Breast epithelium (tissue), 3 donors: ENCODE data around the gene SPP2.

Source experiments
- POLR2A ChIP-seq: fragments of 450-650 bp; IDR thresholded peaks from one replicate; pipeline ENCODE4 v1.6.1; 2016; ENCODE audit warnings: antibody characterized with exemption, mild to moderate bottlenecking, moderate library complexity
- TF ChIP-seq, protein P1 (sequence below), 3 donors: fragments of 450-650 bp; IDR thresholded peaks; one replicate each; pipeline ENCODE4 v1.5.1; 2016 to 2017; ENCODE audit warnings: antibody characterized with exemption in 3 of 3, mild to moderate bottlenecking in 3 of 3, moderate library complexity in 3 of 3

DNA sequence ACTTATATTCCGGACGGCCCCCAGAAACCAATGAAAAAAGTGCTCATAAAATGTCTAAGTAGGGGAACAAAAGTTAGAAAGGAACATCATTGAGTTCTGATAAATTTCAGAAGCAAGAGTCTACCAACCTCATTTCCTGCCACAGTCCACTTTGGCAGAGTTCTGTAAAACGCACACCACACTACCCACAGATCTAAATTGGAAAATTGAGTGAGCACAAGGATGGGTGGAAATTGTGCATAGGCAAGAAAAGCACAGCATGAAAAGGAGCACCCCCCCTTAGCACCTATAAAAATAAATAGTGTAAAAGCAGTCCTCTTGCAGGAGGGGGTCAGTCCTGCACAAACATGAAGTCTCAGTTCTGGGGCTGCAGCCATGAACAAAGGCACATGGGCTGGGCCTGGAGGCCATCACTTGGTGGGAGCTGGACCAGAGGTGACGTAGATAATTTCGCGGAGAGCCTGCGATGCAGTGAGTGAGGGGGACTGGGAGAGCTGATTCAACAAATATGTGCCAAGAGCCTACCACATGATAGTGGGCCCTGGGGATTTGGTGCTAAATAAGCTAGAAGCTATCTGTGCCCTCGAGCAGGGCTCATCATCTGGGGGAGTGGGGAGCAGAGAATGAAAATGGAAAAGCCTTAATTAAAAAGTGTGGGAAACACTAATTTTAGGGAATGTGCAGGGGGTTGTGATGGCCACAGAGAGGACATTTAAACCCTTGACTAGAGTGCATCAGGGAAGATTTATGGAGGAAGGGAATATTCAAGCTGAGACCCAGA, 48.9 kb upstream of the SPP2 start:
- TF ChIP-seq, protein P1, sequence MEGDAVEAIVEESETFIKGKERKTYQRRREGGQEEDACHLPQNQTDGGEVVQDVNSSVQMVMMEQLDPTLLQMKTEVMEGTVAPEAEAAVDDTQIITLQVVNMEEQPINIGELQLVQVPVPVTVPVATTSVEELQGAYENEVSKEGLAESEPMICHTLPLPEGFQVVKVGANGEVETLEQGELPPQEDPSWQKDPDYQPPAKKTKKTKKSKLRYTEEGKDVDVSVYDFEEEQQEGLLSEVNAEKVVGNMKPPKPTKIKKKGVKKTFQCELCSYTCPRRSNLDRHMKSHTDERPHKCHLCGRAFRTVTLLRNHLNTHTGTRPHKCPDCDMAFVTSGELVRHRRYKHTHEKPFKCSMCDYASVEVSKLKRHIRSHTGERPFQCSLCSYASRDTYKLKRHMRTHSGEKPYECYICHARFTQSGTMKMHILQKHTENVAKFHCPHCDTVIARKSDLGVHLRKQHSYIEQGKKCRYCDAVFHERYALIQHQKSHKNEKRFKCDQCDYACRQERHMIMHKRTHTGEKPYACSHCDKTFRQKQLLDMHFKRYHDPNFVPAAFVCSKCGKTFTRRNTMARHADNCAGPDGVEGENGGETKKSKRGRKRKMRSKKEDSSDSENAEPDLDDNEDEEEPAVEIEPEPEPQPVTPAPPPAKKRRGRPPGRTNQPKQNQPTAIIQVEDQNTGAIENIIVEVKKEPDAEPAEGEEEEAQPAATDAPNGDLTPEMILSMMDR (IDR thresholded peaks at IDR 0.05), result no peak
- TF ChIP-seq POLR2A, result no peak
